ENCODE data around the gene YJEFN3.

Gene YJEFN3

GRCh38 chr19:19540064-19540714 lies 11.5 kb downstream of the YJEFN3 start:
- no peak for DNase-seq

DNA sequence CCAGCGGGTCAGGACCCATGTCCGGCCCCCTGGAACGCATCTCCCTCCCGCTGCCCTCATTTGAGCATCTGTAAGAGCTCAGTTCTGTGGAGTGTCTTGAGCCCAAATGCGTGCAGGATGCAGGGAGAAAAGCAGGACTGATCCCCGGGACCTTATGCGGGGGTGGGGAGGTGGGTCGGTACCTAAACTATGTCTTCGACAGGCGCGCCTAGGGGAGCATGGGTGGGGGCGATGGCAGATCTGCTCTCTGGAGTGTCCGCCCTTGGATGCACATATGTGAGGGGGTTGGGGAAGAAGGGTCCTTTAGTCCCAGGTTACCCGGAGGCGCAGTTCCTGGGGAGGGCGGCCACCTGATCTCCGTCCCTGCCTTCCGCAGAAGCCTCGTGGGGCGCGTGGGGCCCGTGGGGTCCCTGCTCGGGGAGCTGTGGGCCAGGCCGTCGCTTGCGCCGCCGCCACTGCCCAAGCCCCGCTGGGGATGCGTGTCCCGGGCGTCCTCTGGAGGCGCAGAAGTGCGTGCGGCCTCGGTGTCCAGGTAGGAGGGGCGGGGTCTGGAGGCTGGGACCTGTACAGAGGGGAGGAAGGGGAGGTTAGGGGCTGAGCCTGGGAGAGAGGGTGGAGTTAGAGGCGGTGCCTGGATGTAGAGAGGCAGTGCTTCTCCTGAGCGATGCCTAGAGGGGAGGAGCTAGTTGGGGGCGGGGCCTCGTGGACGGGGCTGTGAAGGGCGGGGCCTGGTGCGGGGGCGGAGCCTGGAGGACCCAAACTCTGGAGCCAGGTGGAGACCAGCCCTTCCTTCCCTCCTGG lies 12.2 kb downstream of the YJEFN3 start:
- DNase-seq: no peak

DNA sequence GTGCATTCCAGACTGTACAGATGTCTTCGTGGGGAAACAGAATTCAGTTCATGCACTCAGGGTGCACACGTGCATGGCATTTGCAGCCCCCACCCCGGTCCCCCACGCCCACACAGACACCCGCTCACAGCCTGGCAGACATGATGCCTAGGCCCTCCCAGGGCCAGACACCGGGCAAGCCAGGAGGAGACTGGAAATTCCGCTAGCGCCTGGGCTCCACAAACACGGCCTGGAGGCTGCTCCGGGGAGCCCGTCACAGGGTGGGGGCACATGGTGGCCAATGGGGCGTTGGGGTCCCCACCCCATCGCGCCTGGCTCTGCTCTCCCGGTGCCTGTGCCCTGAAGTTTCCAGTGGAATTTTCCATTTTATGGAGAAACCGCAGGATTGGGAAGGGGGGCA lies 12.9 kb downstream of the YJEFN3 start:
- DNase-seq: no peak

GRCh38 chr19:19542507-19542906 lies 13.8 kb downstream of the YJEFN3 start:
- no peak for DNase-seq

DNA sequence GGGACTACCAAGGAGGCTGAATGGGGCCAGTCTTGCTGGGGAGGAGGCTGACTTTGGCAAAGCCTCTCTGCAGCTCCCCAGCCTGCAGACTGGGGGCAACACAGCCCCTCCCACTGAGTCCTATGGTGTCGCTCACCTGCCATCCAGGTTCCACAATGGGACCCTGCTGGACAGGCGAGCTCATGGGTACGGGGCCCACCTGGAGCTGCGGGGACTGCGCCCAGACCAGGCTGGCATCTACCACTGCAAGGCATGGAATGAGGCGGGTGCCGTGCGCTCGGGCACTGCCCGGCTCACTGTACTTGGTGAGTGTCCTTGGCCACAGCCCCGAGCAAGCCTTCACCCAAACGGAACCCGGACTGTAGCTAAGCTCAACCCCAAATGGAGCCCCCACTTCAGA lies 14.4 kb downstream of the YJEFN3 start:
- no peak for DNase-seq

- DNase-seq: no peak
Observed at GRCh38 chr19:19543640-19544039, 14.9 kb downstream of the YJEFN3 start.

DNA sequence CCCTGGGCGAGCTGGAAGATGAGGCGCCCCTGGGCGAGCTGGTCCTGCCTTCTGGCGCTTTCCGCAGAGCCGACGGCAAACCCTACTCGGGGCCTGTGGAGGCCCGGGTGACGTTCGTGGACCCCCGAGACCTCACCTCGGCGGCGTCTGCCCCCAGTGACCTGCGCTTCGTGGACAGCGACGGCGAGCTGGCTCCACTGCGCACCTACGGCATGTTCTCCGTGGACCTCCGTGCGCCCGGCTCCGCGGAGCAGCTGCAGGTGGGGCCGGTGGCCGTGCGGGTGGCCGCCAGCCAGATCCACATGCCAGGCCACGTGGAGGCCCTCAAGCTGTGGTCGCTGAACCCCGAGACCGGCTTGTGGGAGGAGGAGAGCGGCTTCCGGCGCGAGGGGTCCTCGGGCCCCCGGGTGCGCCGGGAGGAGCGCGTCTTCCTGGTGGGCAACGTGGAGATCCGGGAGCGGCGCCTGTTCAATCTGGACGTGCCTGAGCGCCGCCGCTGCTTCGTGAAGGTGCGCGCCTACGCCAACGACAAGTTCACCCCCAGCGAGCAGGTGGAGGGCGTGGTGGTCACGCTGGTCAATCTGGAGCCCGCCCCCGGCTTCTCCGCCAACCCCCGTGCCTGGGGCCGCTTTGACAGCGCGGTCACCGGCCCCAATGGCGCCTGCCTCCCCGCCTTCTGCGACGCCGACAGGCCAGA lies 15.7 kb downstream of the YJEFN3 start:
- DNase-seq: no peak

- no peak for DNase-seq
Observed at GRCh38 chr19:19544954-19545591, 16.4 kb downstream of the YJEFN3 start.

GRCh38 chr19:19545707-19546106 lies 17.0 kb downstream of the YJEFN3 start:
- DNase-seq: no peak

DNA sequence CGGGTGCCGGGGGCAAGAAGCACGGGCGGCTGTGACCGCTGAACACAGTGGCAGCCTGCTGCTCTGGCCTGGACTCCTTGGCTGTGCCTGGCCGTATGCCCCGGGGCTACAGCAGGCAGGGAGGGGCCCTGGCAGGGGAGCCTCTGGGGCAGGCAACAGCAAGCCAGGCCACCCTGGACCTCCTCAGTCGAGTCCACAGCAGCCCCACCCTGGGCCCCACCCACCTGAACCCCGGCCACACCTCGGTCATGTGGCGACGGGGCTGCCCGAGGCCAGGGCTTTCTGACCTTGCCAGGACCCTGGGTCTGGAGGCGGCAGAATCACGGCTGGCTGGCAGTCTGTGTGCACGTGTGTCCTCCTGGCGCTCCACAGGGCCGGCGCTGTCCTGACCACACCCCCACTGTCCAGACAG lies 18.0 kb downstream of the YJEFN3 start:
- no peak for DNase-seq

GRCh38 chr19:19547674-19548336 lies 19.1 kb downstream of the YJEFN3 start:
- DNase-seq: no peak

DNA sequence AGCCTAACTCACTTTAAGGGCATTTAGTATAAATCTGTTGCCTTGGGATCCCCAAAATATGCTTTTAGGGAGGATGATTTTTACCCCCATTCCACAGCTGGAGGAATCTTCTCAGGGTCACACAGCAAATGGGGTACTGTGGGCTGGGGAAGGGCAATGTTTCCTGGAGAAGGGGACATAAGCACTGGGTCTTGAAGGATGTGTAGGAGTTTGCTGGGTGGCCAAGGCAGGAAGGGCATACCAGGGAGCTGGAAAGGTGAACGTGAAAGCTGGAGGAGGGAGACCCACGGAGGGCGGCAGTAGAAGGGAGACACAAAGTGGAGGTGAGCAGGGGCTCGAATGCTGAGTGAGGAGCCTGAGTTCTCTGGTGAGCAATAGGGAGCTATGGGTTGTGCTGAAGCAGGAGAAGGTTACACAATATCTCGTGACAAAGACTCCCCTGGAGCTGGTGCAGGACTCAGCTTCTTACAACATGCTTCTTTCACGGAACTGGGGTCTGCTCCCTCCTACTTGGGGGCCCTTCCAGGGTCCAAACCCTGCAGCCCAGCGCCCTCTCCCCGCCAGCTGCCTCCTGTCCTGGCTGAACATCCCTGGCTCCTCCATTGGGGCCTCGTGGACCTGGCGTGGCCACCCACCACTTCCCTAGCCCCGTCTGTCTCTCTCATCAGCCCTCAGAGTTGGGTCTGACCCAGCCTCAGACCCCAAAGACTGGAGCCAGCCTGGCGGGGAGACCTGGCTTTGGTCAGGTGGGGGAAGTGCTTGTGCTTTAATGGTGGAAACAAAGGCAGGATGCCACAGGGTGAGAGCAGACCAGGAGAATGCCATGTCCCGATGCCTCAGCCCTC lies 20.4 kb downstream of the YJEFN3 start:
- no peak for DNase-seq

DNA sequence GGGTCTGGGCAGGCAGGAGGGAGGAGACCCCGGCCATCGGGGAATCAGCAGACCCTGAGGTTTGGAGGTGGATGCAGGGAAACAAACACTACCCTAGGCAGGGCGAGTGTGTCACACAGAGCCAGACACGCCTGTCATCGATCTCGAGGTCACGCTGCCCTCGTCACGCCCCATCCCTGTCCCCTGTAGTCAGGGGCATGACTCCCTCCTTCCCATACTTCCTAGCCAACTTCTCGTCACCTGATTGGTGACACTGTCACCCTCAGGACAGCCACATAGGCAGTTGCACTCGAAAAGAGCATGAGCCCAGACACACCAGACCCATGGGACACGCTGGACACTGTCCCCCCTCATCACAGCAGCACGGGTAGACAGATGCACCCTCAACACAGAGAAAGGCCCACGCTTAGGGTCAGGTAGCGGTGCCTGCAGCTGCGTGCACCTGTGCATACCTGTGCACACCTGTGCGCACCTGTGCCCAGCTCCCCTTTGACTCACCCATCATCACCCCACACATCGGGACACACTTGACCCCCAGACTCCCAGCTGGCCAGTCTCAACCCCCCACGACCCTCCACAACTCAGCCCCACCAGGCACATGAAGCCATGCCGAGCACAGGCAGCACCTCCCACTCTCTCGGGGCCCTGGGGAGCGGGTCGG lies 21.2 kb downstream of the YJEFN3 start:
- no peak for DNase-seq

- no peak for DNase-seq
Observed at GRCh38 chr19:19550485-19550929, 21.8 kb downstream of the YJEFN3 start.

DNA sequence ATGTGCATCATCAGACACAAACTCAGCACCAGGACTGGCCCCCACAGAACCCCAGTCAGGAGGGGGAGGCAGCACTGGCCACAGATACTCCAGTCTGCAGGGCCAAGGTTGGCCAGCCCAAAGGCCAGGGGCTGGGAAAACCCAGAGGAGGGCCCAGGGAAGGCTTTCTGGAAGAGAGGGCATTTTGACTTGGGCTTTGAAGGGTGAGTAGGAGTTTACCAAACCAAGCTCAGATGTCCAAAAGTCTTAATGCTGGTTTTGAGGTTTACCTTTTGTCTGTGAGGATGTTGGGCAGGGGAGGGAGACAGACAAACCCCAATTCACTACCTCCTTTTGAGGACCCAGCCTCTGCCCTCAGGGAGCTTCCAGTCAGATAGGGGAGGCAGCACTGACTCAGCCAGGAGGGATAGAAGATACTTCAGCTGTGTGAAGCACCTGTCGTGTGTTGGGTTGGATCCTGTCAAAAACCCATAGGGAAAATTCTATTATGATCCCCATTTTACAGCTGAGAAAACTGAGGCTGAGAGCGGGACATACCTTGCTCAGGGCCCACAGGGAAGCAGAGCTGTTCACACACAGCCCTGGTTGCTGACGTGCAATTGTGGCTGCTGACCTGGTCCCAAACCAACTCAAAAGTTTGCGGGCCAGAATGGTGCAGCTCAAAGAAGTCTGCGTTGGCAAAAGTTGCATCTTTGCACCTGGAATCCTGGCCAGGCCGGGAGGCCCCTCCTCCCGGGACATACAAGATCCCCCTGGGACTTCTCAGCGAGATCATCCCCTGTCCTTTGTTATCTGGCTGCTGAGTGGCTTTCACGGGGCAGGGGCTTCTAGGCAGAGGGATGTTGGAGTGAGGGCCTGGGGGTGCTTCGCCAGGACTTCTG lies 22.5 kb downstream of the YJEFN3 start:
- DNase-seq: no peak

DNA sequence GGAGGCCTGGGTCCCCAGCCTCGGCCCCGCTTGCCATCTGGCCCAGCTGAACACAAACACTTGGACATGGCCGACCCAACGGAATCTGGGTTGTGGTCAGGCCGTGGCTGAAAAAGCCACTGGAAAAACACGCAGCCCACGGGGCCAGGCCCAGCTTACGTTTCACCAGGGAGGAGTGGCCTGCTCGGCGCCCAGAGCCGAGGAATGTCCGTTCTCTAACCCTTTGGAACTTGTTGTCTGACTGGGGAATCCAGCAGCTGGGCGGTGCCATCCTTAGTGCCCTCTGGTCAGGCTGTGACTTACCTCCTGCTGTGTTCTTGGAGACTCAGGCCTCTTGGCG lies 23.1 kb downstream of the YJEFN3 start:
- no peak for DNase-seq

DNA sequence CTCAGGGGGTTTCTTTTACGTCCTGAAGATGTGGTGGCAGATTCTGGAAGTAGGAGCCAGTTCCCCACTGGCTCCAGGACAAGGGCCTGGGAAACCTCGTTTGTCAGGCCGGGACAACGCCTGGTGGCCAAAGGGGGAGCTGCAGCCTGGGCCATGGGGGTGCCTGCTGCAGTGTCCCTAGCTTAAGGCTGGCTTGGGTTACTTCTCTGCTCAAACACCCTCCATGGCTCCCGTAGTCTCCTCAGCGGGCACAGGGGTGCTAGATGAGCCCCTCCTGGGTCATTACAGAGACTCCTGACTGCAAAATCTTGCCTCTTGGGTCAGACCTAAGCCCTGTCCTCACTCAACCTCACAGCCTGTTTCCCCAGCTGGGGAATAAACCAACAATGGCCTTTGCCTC lies 24.1 kb downstream of the YJEFN3 start:
- no peak for DNase-seq

- DNase-seq: no peak
Observed at GRCh38 chr19:19553670-19554069, 25.0 kb downstream of the YJEFN3 start.

GRCh38 chr19:19554074-19555023 lies 25.6 kb downstream of the YJEFN3 start:
- DNase-seq: no peak
